Stimulated activated CD8-positive, alpha-beta memory T cell treated with anti-CD3 and anti-CD28 coated beads, Interleukin-2, amount 100 ng/mL, for 48 hours (primary cell): ENCODE data around the gene SLIT3.

Experiments
- DNase-seq, 2 donors: peaks; one replicate each; pipeline ENCODE4 v3.0.0-alpha.2; 2020; ENCODE audit warnings: low read depth in 2 of 2

SLIT3 gene

DNA sequence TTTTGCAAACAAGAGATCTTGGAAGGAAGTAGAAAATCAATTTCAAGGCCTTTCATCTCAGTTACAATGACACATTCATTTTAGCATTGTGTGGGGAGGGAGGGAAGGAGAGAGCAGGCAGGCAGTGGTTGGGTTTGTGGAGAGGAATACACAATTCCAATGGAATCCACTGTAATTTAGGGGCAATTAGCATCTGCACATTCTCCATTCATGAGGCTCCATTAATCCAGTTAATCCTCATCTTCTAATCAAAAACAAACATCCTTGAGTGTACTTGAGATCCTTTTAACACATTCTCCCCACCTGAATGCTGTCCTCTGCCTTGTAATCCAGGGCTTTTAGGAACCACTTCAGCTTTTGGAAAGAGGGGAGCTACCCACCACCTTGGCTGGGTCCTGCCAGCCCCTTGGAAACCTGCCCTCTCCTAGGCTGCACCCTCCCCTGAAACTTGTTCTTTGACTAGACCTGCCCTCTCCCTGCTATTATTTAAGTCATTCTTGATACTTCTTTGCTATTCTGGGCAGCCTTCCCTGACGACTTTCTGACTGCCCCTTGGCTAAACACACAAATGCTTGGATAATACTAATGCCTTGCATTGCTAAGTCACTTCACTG is 271.2 kb downstream of the SLIT3 start:
- no peak for DNase-seq

DNA sequence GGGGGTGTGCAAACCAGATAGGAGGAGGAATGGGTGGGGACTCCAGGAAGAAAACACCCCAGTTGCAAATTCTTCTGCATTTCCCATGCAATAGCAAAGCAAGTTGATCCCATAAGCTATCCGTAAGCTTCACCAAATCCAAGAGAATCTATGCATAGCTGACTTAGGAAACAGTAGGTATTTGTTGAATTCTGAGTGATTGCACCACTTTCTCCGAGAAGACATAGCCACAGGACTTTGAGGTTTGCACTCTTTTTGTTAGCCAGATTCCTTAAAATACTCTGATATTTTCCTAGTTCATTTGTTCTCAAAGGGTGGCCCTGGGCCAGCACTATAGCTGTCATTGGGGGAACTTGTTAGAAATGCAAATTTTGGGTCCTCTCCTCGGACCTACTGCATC is 271.9 kb downstream of the SLIT3 start:
- no peak for DNase-seq

DNA sequence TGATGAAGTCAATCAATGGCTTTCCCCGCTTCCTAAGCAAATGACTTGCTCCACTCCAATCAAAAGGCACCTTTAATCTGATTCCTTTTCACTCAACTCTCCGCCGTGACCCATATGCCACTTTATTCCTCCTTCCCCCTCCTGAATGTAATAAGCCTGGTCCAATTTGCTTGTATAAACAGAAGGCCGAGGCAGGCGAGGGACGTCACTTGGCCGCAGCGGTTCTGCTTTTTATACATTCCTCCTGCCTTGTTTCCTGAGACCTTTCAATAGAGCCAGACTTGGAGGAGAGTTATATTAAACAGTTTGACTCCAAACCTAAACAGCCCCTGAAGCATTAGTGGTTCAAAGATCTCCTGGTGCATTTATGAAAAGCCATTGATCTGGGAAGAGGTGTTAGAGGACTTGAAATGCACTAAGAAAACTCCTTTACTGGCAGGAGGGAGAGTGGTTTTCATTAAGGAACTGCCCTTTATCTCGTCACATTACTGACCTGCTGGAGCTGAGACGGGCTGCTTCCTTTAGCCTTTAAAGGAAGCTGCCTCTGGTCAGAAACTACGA is 273.4 kb downstream of the SLIT3 start:
- no peak for DNase-seq

DNA sequence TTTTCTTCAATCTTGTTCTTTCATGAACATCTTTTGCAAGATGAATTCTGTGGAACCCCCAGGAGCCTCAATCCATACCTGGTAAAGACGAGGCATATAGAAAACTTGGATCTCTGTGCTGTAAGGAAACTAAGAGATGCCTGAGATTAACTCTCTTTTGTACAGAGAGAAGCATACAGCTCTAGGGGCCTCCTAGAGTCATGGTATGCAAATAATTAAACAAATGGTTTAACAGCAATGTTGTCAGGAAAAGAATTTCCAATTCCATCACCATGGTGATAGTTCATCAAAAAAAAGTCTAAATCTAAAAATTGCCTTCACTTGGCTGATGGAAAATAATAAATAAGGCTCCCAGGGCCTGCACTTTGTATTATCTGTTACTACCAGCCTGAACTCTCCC is 275.4 kb downstream of the SLIT3 start:
- no peak for DNase-seq

DNA sequence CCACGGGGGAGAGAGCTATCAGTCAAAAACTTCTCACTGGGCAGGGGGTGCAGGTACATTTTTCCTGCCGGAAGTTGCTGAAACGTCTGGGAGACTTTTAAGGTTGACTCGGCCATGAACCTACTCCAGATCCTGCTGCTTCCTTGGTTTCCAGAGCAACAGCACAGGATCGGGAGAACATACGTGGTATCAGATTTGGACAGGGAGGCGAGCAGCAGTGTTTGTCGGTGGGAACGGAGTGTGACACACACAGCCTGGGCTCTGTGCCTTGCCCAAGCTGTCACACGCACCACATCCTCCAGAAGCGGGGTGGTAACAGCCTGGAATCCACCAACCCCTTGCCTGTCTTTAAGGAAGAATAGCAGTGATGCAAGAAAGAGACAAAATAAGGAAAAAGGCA is 276.5 kb downstream of the SLIT3 start:
- no peak for DNase-seq

DNA sequence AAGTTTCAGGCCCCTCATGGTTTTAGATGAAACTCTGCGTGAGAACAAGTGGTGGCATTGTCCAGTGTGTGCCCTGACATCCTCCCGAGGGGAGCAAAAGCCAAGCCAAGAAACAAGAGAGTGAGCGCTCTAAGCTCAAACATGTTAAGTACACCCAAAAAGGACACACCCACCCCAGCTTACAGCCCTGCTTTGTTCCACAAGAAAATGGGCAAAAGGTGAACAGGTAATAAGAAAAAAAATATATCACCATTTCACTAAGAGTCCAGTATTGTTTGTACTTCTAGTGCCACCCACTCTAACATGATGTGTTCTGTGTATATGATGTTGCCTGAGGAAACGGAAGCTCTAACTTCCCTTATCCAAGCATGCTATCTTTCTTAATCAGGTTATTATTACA is 278.2 kb downstream of the SLIT3 start:
- DNase-seq: no peak

DNA sequence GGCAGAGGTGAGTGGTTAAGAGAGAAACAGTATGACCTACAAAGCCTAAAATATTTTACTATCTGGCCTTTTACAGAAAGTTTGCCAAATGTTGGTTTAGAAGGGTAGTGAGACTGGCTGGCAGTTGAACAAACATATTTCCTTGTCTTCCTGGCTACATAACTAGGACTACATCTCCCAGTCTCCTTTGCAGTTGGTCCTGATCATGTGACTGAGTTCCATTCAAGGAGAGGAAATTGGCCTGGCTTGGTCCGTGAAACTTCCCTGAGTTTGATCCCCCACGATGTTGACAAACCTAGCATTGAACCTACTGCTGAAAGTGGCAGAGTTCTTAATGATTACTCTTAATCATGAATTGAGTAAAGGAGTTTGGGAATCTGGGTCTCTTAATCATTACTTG is 280.8 kb downstream of the SLIT3 start:
- no peak for DNase-seq

DNA sequence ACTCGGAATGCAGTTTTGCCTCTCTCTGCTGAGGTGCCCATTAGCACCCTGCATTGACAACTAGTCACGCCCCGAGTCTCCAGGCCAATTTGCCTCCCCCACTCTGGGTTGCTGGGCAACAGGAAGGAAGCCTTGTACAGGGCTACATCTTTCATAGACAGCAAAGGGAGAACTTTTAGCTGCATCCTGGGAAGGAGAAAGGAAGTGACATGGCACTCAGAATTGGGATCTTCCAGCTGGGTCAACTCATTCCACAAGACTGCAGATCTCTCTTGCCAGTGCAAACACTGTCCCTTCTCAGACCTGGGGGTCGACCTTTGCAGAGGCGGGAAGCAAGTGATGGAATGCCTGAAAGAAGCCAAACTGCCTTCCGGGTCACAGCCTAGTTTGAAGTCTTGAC is 282.0 kb downstream of the SLIT3 start:
- no peak for DNase-seq

DNA sequence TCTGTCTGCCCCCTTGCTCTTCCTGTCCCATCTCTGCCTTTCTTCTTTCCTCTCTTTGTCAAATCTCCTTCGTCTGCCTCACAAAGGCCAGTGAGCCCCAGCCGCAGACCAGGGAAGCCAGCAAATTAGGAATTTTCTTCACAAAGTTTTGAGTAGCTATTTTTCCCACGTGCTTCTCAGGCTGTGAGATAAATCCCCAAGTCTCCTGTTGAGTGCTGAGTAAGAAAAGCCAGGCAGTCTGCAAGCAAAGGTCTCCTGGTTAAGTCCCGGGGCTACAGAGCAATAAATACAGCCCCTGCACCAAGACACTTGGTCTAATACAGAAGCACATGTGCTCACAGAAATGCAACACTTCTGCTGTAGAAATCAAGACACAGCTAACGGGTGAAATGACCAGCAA is 284.9 kb downstream of the SLIT3 start:
- no peak for DNase-seq

DNA sequence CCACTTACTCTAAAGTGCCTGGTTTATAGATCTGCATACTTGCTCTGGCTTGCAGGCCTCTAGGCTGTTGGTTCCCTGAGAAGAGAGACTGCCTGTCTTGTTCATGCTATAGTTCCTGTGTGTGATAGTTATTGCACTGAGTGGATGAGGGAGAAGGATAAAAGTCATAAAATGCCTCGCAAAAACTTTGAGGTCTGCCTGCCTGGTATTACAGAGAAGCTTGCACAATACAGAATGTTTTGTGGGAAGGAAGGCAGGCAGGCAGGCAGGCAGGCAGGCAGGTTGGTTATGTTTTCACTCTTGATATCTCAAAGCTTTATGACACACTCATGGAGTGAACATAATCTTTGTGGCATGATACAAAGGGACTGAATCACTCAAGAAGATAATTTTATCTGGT is 287.1 kb downstream of the SLIT3 start:
- DNase-seq: no peak

DNA sequence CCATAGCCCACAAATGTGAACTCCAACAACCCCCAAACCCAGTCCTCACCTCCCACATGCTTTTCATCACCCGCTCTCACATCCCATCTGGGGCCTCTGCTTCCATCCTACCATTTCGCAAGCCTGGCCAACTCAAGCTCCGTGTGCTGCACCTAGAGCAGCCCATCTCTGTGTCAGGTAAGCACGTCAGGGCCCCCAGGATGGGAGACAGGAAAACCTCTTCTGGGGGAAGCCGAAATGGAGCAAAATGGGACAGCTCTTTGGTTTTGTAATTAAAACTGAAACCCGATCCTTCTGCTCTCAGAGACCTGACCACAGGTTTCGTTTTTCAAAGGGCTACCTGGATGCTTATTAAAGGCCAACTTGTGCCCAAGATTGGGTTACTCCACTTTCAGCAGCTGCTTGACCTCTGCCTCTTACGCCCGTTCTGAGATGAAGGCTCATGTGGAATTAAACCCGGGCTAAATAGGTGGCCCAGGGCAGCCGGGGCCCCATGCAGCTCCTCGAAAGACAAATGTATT is 287.7 kb downstream of the SLIT3 start:
- no peak for DNase-seq

DNA sequence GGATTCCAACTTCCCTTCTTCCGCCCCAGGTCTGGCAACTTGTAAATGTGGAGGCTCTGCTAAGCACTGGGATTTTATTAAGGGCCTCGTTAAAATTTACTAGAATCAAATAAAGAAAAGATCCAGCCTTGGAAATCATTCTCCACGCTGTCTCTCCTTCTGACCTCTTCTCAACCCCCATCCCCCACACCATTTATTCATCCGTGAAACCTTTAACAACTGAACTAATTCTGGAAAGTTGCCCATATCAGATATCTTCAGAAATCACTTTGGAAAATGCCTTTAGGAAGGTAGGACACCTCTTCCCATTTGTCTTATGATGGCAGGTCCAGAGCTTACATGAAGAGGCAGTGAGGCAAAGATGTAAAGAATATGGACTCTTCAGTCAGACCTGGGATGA is 288.5 kb downstream of the SLIT3 start:
- no peak for DNase-seq

DNA sequence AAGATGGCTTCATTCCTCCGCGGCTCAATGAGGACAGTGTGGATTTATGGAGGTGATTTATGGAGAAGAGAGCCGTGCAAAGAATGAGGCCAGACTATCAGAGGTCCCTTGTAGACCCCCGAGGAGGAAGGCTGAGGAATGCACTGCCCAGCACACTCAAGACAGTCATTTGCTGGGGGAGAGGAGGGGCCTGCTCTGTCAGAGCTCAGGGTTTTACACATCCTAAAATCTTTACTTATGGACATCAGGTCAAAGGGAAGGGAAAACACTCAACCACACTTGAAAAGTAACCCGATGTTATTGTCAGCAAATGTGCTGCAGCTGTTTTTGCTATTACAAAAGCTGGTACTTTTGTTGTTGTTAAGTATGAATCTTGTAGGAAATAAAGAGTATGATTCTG is 289.5 kb downstream of the SLIT3 start:
- DNase-seq: no peak

DNA sequence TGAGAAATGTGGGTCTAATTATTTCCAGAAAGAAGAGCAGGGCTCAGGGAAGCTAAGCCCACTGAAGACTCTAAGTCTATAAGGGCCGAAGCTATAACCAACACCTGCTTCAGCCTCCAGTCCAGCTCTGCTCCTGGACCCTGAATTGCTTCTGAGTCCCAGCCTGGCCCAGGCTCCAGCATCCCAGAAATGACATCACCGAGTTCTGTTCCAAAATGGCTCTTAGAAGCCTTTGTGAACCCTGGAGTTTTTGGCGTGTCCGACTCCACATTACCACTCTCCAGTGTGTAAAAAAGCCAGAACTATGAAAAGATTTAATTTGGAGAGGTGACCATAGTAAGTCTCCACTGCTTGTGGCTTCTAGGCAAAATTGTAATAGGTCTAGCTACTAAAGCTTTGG is 289.9 kb downstream of the SLIT3 start:
- DNase-seq: no peak

DNA sequence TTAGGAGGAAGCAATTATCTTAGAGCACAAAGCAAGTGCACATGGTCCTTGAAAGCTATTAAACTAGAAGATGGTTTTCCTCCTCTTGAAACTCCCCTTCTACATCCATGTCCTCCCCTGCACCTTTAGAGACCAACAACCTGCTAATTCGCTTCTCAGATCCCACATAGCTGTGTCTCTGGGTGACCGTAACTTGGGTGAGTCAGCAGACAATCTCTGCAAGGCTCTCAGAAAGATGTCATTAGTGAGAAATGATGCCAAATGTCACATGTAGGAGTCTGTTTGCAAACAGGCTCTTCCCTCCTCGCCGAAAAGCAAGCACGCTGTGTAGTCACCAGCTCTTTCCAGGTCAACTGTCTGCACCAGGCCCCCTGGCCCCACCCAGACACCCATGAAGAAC is 291.8 kb downstream of the SLIT3 start:
- DNase-seq: no peak

DNA sequence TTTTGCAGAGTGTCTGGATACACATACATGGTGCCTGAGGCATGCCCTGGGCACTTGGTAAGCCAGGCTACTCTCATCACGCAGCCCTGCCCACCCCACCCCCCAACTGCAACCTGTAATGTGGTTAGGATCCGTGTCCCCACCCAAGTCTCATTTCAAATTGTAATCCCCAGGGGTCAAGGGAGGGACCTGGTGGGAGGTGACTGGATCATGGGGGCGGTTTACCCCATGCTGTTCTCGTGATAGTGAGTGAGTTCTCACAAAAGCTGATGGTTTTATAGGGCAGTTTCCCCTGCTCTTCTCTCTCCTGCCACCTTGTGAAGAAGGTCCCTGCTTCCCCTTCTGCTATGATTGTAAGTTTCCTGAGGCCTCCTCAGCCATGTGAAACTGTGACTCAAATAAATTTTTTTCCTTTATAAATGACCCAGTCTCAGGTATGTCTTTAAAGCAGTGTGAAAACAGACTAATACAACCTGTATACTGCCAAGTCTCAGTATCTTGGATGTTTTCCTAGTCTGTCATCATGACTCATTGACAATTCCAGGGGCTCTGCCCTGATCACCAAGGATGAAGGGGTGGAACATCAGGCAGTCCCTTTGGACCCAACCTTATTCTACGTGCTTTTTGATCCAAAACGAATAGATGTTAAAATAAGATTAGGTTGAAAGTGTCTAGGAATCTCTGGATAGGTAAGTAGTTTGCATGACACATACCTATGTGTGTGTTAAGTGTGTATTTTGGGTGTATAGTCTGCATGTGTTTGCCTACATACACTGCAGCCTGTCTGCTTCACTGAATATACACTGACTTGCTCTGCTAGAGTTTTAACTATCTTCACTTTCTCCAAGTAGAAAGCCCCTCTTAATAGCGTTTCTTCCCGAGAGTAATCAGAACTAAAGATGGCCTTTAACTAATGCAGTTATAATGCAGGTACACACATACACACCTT is 293.8 kb downstream of the SLIT3 start:
- no peak for DNase-seq

DNA sequence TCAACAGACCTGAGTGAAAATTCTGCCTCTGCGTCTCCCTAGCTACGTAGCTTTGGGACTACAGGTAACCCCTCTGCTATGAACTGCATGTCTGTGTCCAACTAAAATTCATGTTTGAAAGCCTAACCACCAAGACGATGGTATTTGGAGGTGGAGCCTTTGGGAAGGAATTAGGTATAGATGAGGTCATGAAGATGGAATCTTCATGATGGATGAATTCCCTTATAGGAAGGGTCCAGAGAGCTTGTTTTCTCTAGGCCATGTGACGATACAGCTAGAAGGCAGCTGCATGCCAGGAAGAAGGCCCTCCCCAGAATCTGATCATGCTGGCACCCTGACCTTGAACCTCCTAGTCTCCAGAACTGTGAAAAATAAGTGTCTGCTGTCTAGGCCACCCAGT is 296.4 kb downstream of the SLIT3 start:
- no peak for DNase-seq

DNA sequence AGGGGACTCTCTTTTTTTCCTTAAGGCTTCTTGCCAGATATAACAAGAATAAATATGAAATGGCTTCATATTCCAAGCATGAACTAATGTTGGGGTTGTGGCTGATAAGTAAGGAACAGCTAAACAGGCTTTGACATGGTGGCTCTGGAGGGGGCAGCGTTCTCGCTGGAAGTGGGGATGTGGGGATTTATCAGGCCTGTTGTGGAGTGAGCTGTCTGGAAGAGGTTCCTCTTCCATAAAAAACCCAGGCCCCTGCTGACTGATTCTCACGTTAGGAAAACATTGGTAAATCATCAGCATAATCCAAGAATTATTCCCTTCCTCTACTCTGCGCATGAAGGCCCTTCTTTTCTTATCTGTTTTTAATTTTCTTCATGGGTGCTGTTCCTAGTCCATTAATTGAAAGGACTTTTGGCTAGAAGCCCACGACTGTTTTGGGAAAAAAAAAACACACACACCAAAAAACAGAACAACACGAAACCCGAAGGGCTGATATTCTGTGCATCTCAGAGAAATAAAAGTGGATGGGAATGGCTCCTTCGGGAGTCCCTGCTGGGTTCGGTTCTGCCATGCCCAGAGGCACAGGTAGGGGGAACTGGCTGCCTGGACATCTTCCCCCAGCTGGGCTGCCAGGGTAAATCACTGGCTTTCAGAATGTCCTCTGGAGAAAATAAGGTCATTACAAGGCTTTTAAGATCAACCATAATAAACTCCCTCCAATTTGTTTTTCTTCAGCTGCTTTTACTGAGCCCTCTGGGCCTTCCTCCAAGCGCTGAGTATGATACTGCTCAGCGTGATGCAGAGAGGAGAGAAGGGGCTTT is 297.0 kb downstream of the SLIT3 start:
- DNase-seq: no peak

DNA sequence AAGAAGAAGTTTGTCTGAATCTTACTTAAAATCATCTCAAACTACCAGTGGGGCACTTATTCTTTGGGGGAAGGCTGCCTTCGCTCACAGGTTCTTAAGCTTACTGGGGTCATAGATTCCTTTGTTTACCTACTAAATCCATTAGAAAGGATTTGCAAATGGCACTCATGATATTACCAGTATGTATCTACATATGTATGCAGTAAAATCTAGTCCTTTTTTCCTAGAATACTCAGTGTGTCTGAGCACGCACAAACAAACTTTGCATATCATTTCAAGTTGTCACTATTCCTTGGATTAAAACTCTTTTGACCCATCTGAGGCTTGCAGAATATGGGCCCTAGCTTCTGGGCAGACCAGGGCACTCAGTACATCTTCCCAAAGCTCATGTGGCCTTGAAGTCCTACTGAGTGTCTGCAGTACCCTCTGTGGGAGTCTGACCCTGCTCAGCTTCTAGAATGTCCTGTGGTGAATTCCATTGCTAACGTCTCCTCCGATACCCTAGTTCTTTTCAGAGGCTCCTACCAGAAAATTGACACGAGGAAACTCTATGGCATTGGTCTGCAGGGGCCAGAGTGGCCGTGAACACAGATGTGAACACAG is 297.9 kb downstream of the SLIT3 start:
- DNase-seq: no peak

DNA sequence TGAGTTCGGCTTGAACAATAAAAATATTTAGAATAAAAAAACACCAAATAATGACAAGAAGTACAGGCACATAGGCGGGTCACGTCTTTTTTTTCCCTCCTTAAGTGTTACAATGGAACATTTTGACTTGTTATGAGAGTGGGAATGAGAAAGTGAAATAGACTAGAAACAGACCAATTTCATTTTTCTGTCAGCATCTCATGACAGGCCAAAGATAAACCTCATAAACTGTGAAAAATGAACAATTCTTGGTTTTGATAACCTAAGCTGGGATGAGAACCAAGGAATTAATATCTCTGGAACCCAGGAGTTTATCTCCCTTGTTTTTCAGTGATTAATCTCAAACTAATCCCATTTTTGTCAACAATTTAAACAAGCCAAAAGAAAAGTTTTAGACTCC is 299.5 kb downstream of the SLIT3 start:
- no peak for DNase-seq

DNA sequence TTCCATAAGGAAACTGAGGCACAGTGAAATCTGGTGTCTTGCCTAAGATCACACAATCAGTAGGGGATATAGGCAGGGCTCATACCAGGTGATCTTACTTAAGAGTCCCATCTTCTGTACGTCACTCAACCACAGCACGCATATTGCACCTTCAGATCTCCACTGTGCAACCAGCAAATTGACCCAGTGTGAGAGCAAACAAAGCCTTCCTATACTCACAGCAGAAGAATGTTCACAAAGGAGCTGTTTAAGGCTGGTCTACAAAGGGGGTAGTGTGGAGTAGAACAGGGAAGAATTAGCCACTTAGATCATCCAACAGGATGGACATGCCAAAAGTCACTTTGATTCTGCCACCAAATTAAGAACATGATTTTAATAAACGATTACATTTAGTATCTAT is 305.9 kb downstream of the SLIT3 start:
- DNase-seq: no peak

DNA sequence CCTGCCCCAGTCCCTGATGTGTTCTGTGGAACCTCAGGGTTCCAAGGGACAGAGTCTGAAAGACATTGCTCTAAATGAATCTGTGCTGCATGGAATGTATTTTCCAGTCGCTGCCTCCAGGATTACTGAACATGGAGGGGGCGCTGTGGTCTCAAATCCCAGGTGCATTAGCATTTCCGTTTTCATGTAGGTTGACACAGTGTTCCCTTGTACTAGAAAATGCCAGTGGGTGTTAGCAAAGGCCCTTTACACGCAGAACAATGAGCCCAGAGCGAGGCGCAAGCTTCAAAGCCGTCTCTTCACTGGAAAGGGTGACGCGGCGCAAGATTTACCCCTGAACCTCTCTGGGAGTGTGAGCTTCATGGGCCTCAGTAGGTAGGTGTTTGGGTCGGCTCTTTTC is 308.3 kb downstream of the SLIT3 start:
- DNase-seq: no peak
